Spleen (tissue), 11 donors: ENCODE results near the gene ARHGAP25. TPM values are rescaled to one million over a fixed set of nuclear protein-coding genes. Genes with fewer than 3 reads are reported as not detected.

ENCODE experiments used
- DNase-seq: peaks from one replicate; pipeline ENCODE4 v3.0.0-alpha.2; 2020
- H3K27ac ChIP-seq, 8 donors: fragments of 200-600 bp; sonication (generic) in 7 of 8; 1 replicate in 4 of 8; 2 replicates in 4 of 8; pipeline versions ENCODE4 v1.5.0 to v1.8.0; 2016 to 2021; ENCODE audit warnings: inconsistent platforms in 4 of 8, mild to moderate bottlenecking in 4 of 8, moderate library complexity in 1 of 8
- H3K27me3 ChIP-seq, 7 donors: fragments of 200-600 bp; sonication (generic) in 6 of 7; replicated peaks in 1 of 7; 1 replicate in 4 of 7; 2 replicates in 3 of 7; pipeline versions ENCODE4 v1.5.0 to v1.8.0; 2016 to 2021; ENCODE audit warnings: inconsistent platforms in 3 of 7, mild to moderate bottlenecking in 1 of 7
- H3K36me3 ChIP-seq, 6 donors: fragments of 200-600 bp; sonication (generic) in 5 of 6; 1 replicate in 4 of 6; 2 replicates in 2 of 6; pipeline versions ENCODE4 v1.5.0 to v1.8.0; 2016 to 2021; ENCODE audit warnings: inconsistent platforms in 2 of 6
- H3K4me1 ChIP-seq, 6 donors: fragments of 200-600 bp; sonication (generic) in 5 of 6; 1 replicate in 3 of 6; 2 replicates in 3 of 6; pipeline versions ENCODE4 v1.5.0 to v1.8.0; 2016 to 2021; ENCODE audit warnings: inconsistent platforms in 3 of 6
- H3K4me3 ChIP-seq, 8 donors: fragments of 200-600 bp; sonication (generic) in 7 of 8; 1 replicate in 4 of 8; 2 replicates in 4 of 8; pipeline versions ENCODE4 v1.5.0 to v1.8.0; 2016 to 2021; ENCODE audit warnings: inconsistent platforms in 4 of 8, mild to moderate bottlenecking in 4 of 8, moderate library complexity in 2 of 8
- H3K9me3 ChIP-seq, 8 donors: fragments of 200-600 bp; sonication (generic) in 7 of 8; 1 replicate in 4 of 8; 2 replicates in 4 of 8; pipeline versions ENCODE4 v1.5.0 to v1.8.0; 2016 to 2021; ENCODE audit warnings: inconsistent platforms in 4 of 8
- POLR2A ChIP-seq, 3 donors: fragments of 450-650 bp; IDR thresholded peaks; one replicate each; pipeline ENCODE4 v1.5.1; 2017; ENCODE audit warnings: antibody characterized with exemption in 3 of 3, mild to moderate bottlenecking in 1 of 3
- POLR2AphosphoS5 ChIP-seq, 3 donors: sonication (generic); formaldehyde crosslinking; IDR thresholded peaks; one replicate each; pipeline ENCODE4 v1.5.1; 2017; ENCODE audit warnings: antibody characterized with exemption in 3 of 3
- WGBS, 5 donors: extraction: QIAGEN DNeasy Blood & Tissue Kit in 3 of 5; methylation state at CpG; one replicate each; pipeline versions ENCODE4 v1.1.5 to v1.1.7; 2013 to 2018; 5-methylcytosine and 5-hydroxymethylcytosine counted together
- intact Hi-C: fragments of 100-400 bp; cut with DNase I; formaldehyde crosslinking; loops from one replicate; pipeline ENCODE4 v1.15.0; 2023; ENCODE audit warnings: low total_unique reads
- polyA plus RNA-seq, 3 donors: library from polyadenylated mRNA; stranded (reverse); fragments of 200-250 nt; gene quantifications; one replicate each; pipeline ENCODE4 v1.2.1, GENCODE V29; 2013
- total RNA-seq, 7 donors: library from RNA; depleted of rRNA in 3 of 7; stranded (reverse); fragments of >200 nt in 3 of 7; fragmentation: NEBNext Ultra II Directional in 4 of 7; extraction: Animal tissue kit (Norgen Biotek cat#: 25700) in 4 of 7; gene quantifications; one replicate each; pipeline versions ENCODE4 v1.1.0 to v1.2.1, GENCODE V29; 2016 to 2021
- TF ChIP-seq, protein P1 (sequence below), 11 experiments: fragments of 200-600 bp in 7 of 11; fragments of 450-650 bp in 4 of 11; sonication (generic) in 4 of 11; IDR thresholded peaks in 8 of 11; conservative IDR thresholded peaks in 3 of 11; 1 replicate in 7 of 11; 2 replicates in 4 of 11; pipeline versions ENCODE4 v1.4.0 to v1.8.0; 2016 to 2021; ENCODE audit warnings: antibody characterized with exemption in 11 of 11, inconsistent platforms in 4 of 11, mild to moderate bottlenecking in 1 of 11
- donor health status: healthy with polysubstance abuse.
- donor health status: DM: no; HTN: no; CAD: no; lungs with moderate emphysema.
- donor health status: DM: no; HTN: no; CAD: no.
- donor health status: Bipolar disorder and iron deficiency.
- donor health status: healthy.
- donor health status: DM: no; HTN: no; CAD: no.
- donor health status: DM: yes; HTN: yes; CAD: no.

The ARHGAP25 gene
- total and polyA plus RNA-seq, 10 donors = 72.0 to 173 (median 130) TPM

GRCh38 chr2:68854476-68854875 is 119.9 kb downstream of the ARHGAP25 start:
- no peak for DNase-seq
- Histone ChIP-seq H3K4me3 (no peak overlapping the region), H3K27me3 (no peaks in the 10 kb centered on the region), H3K9me3 (no peaks in the 10 kb centered on the region), H3K4me1 (peaks cover 0 to 28% (median 10%) of the 10 kb centered on the region in 6 donors), H3K27ac (no peak overlapping the region), H3K36me3 (no peaks in the 10 kb centered on the region)
- TF ChIP-seq POLR2A (IDR thresholded peaks at IDR 0.05) (no peak), POLR2AphosphoS5 (IDR thresholded peaks at IDR 0.05) (no peak)
- TF ChIP-seq, protein P1, sequence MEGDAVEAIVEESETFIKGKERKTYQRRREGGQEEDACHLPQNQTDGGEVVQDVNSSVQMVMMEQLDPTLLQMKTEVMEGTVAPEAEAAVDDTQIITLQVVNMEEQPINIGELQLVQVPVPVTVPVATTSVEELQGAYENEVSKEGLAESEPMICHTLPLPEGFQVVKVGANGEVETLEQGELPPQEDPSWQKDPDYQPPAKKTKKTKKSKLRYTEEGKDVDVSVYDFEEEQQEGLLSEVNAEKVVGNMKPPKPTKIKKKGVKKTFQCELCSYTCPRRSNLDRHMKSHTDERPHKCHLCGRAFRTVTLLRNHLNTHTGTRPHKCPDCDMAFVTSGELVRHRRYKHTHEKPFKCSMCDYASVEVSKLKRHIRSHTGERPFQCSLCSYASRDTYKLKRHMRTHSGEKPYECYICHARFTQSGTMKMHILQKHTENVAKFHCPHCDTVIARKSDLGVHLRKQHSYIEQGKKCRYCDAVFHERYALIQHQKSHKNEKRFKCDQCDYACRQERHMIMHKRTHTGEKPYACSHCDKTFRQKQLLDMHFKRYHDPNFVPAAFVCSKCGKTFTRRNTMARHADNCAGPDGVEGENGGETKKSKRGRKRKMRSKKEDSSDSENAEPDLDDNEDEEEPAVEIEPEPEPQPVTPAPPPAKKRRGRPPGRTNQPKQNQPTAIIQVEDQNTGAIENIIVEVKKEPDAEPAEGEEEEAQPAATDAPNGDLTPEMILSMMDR (IDR thresholded peaks at IDR 0.05 in 8 of 11, conservative IDR thresholded peaks at IDR 0.05 in 3 of 11) = no peak
- intact Hi-C loops = no loop called here

DNA sequence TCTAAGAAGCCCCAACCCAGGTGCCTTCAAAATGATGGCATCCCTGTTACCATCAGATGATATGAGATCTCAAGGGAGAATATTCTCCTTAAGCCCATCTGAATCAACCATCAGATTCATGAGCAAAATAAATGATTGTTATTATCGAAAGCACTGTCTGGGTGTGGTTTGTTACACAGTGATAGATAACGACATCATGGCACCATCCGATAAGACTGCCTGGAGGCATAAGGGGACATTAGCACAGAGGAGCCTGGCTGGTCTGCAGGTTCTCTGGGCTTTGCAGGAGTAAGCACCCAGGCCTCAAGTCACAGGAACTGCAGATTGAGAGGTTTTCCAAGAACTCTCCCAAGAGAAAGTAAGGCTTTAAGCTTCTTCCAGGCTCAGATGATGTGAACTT is 120.9 kb downstream of the ARHGAP25 start:
- Histone ChIP-seq H3K9me3 (no peaks in the 10 kb centered on the region), H3K27me3 (no peaks in the 10 kb centered on the region), H3K36me3 (no peaks in the 10 kb centered on the region), H3K4me1 (peaks cover 0 to 38% (median 10%) of the 10 kb centered on the region in 6 donors), H3K27ac (no peak overlapping the region), H3K4me3 (no peak overlapping the region)
- intact Hi-C loops = no loop called here
- TF ChIP-seq POLR2AphosphoS5 (IDR thresholded peaks at IDR 0.05) = no peak
- TF ChIP-seq, protein P1 (IDR thresholded peaks at IDR 0.05 in 8 of 11, conservative IDR thresholded peaks at IDR 0.05 in 3 of 11) = no peak
- TF ChIP-seq POLR2A (IDR thresholded peaks at IDR 0.05) = no peak
- WGBS, 5 donors = 93 to 98% (median 95%) methylated on average over 3 of the region's 3 CpGs
- no peak for DNase-seq

DNA sequence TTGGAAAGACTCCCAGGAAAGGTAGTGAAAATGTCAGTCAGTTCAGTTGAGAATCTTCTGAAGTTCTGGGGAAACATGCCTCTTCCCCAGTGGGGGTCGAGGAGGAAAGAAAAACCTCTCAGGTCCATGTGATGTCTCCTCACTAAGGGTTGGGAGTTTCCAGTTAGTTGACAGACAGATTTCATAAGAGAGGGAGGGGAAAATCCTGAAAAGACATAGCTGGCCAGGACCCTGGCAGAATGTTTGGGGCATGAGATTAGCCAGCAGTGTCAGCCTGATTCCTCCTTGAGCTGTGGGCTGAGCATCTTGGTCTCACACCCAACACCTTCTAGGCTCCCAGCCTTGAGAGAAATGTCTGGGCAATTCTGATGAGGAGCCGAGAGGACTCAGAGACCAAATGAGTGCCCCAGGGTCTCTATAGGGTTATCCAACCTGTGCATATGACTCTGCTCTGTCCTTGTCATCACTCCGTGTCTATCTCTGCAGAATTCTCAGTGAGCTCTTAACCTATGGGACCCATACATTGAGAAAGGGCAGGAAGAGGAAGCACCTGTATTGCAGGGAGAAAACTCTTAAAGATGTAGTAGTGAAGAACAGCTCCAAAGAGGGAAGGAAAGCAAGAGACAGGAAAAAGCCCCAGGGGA is 122.7 kb downstream of the ARHGAP25 start:
- WGBS, 5 donors = 45 to 74% (median 60%) methylated on average over 3 of the region's 3 CpGs

GRCh38 chr2:68857855-68858456 is 123.3 kb downstream of the ARHGAP25 start:
- Histone ChIP-seq H3K36me3 (no peaks in the 10 kb centered on the region), H3K9me3 (no peaks in the 10 kb centered on the region), H3K4me1 (peaks cover 0 to 53% (median 10%) of the 10 kb centered on the region in 6 donors), H3K27ac (peak overlapping the region in 7 of 8 donors; percentile 16 to 69 (median 50)), H3K27me3 (no peaks in the 10 kb centered on the region), H3K4me3 (no peak overlapping the region)
- intact Hi-C loops = no loop called here
- 33 to 53% (median 43%) methylated on average over 4 of the region's 4 CpGs for WGBS, 5 donors
- no peak for DNase-seq
- TF ChIP-seq POLR2AphosphoS5 (IDR thresholded peaks at IDR 0.05) (no peak), POLR2A (IDR thresholded peaks at IDR 0.05) (no peak)
- TF ChIP-seq, protein P1 (IDR thresholded peaks at IDR 0.05 in 8 of 11, conservative IDR thresholded peaks at IDR 0.05 in 3 of 11) = no peak

More for the DNA sequence above, 122.7 kb downstream of the ARHGAP25 start:
- Histone ChIP-seq H3K9me3 (no peaks in the 10 kb centered on the region), H3K36me3 (no peaks in the 10 kb centered on the region), H3K4me1 (peaks cover 0 to 53% (median 10%) of the 10 kb centered on the region in 6 donors), H3K27ac (peak overlapping the region in 7 of 8 donors; percentile 16 to 69 (median 50)), H3K4me3 (no peak overlapping the region), H3K27me3 (no peaks in the 10 kb centered on the region)
- TF ChIP-seq POLR2AphosphoS5 (IDR thresholded peaks at IDR 0.05) = no peak
- no peak for DNase-seq
- intact Hi-C loops = no loop called here
